Activated CD4-positive, alpha-beta T cell treated with anti-CD3 and anti-CD28 coated beads for 36 hours (primary cell): ENCODE results near the gene TRIM46. TPM values are rescaled to one million over a fixed set of nuclear protein-coding genes. Genes with fewer than 3 reads are reported as not detected.

Source experiments
- ATAC-seq: fragments of 200-7000 bp; cut with Tn5 transposase; one replicate; pipeline ENCODE4 v1.10.0; 2021; ENCODE audit warnings: mild to moderate bottlenecking, moderate library complexity
- CTCF ChIA-PET: fragments of 350-600 bp; sonication (Branson Sonifier 250); formaldehyde crosslinking; loops from one replicate; lab custom pipeline; 2021; ENCODE audit warnings: antibody characterized with exemption; lab: Charles Lee
- POLR2A ChIA-PET: fragments of 350-600 bp; sonication (Branson Sonifier 250); formaldehyde crosslinking; loops from one replicate; lab custom pipeline; 2021; ENCODE audit warnings: antibody characterized with exemption, inconsistent platforms; lab: Charles Lee
- DNase-seq: peaks from one replicate; pipeline ENCODE4 v3.0.0-alpha.2; 2020
- H3K27ac Mint-ChIP-seq: one replicate; pipeline ENCODE4 v1.8.0; 2021; ENCODE audit warnings: mixed read lengths
- H3K27me3 Mint-ChIP-seq: one replicate; pipeline ENCODE4 v1.8.0; 2021; ENCODE audit warnings: mixed read lengths
- H3K36me3 Mint-ChIP-seq: one replicate; pipeline ENCODE4 v1.8.0; 2021; ENCODE audit warnings: low read depth, mixed read lengths
- H3K4me1 Mint-ChIP-seq: one replicate; pipeline ENCODE4 v1.8.0; 2021; ENCODE audit warnings: mixed read lengths
- H3K4me3 Mint-ChIP-seq: one replicate; pipeline ENCODE4 v1.8.0; 2021; ENCODE audit warnings: mild to moderate bottlenecking, moderate library complexity, mixed read lengths
- H3K9me3 Mint-ChIP-seq: one replicate; pipeline ENCODE4 v1.8.0; 2021; ENCODE audit warnings: low read depth, mixed read lengths
- intact Hi-C, 2 experiments: fragments of 100-400 bp; cut with DNase I in 1 of 2; cut with micrococcal nuclease in 1 of 2; formaldehyde crosslinking; loops; one replicate each; pipeline versions ENCODE4 v1.14.2 to v1.15.1; 2022 to 2024; cut with DNase I, micrococcal nuclease
- total RNA-seq, 2 experiments: library from RNA; stranded (reverse); gene quantifications; one replicate each; pipeline ENCODE4 v1.2.3, GENCODE V29; 2021

Gene TRIM46
- total RNA-seq, 2 experiments from 2014 or later = 6.3 to 6.9 TPM

- POLR2A ChIA-PET = no interaction called here
- intact Hi-C loops = no loop called here
These were observed 4.9 kb downstream of the TRIM46 start for GRCh38 chr1:155178441-155179111.

GRCh38 chr1:155179112-155180031 is 5.7 kb downstream of the TRIM46 start:
- ChIA-PET POLR2A (no interaction called here), CTCF (interaction anchor here (0.8 to 2.0 kb wide), 3 partner anchors 13 to 71 kb away, joined by 3 to 7 read pairs (median 4); no protein-coding TSS in a partner anchor)
- no peak overlapping the region for H3K4me3 Mint-ChIP-seq
- H3K27ac Mint-ChIP-seq = no peak overlapping the region
- DNase-seq (peak; percentile 4), ATAC-seq (no peak)
- no peaks in the 10 kb centered on the region for H3K9me3 Mint-ChIP-seq
- H3K36me3 Mint-ChIP-seq = peaks cover 21% of the 10 kb centered on the region
- H3K4me1 Mint-ChIP-seq = peaks cover 25% of the 10 kb centered on the region
- intact Hi-C loops = no loop called here
- H3K27me3 Mint-ChIP-seq = no peaks in the 10 kb centered on the region

More at GRCh38 chr1:155178441-155179111, 4.9 kb downstream of the TRIM46 start:
- H3K4me1 Mint-ChIP-seq = peaks cover 31% of the 10 kb centered on the region
- CTCF ChIA-PET = interaction anchor here (0.6 to 2.0 kb wide), 7 partner anchors 11 to 142 kb away, joined by 3 to 20 read pairs (median 4); partner anchors contain the start of gene RUSC1
- no peak overlapping the region for H3K27ac Mint-ChIP-seq
- ATAC-seq (no peak), DNase-seq (peak; percentile 5)
- H3K9me3 Mint-ChIP-seq = no peaks in the 10 kb centered on the region
- no peaks in the 10 kb centered on the region for H3K27me3 Mint-ChIP-seq
- H3K4me3 Mint-ChIP-seq = no peak overlapping the region
- H3K36me3 Mint-ChIP-seq = peaks cover 21% of the 10 kb centered on the region

- Mint-ChIP-seq H3K9me3 (no peaks in the 10 kb centered on the region), H3K36me3 (peaks cover 21% of the 10 kb centered on the region), H3K27me3 (no peaks in the 10 kb centered on the region), H3K27ac (no peak overlapping the region), H3K4me3 (no peak overlapping the region), H3K4me1 (peaks cover 6% of the 10 kb centered on the region)
- ATAC-seq = no peak
- no peak for DNase-seq
- POLR2A ChIA-PET = no interaction called here
- CTCF ChIA-PET = no interaction called here
- intact Hi-C loops = no loop called here
These were observed 7.9 kb downstream of the TRIM46 start for GRCh38 chr1:155181371-155182051.

GRCh38 chr1:155182052-155182550 is 8.5 kb downstream of the TRIM46 start:
- Mint-ChIP-seq H3K4me3 (no peak overlapping the region), H3K27ac (no peak overlapping the region), H3K9me3 (no peaks in the 10 kb centered on the region), H3K27me3 (no peaks in the 10 kb centered on the region), H3K36me3 (peaks cover 16% of the 10 kb centered on the region), H3K4me1 (peaks cover under 1% of the 10 kb centered on the region)
- DNase-seq (no peak), ATAC-seq (no peak)
- POLR2A ChIA-PET = no interaction called here
- CTCF ChIA-PET = no interaction called here
- intact Hi-C loops = no loop called here

- ATAC-seq (no peak), DNase-seq (no peak)
- Mint-ChIP-seq H3K36me3 (peaks cover 13% of the 10 kb centered on the region), H3K9me3 (no peaks in the 10 kb centered on the region), H3K27ac (no peak overlapping the region), H3K4me3 (no peak overlapping the region), H3K27me3 (no peaks in the 10 kb centered on the region), H3K4me1 (peaks cover 3% of the 10 kb centered on the region)
- intact Hi-C loops = no loop called here
- CTCF ChIA-PET = interaction anchor here (0.9 kb wide), 1 partner anchor 11 kb away, joined by 3 read pairs; the partner anchor contains the start of gene KRTCAP2
- POLR2A ChIA-PET = interaction anchor here (0.7 kb wide), 1 partner anchor 375 kb away, joined by 3 read pairs; no protein-coding TSS in a partner anchor
These were observed 10.1 kb downstream of the TRIM46 start for GRCh38 chr1:155183775-155184221.

- no peak overlapping the region for H3K27ac Mint-ChIP-seq
- intact Hi-C loops = no loop called here
- CTCF ChIA-PET = interaction anchor here (0.9 kb wide), 1 partner anchor 11 kb away, joined by 3 read pairs; the partner anchor contains the start of gene KRTCAP2
These were observed 10.7 kb downstream of the TRIM46 start for GRCh38 chr1:155184351-155184811.

GRCh38 chr1:155184835-155185782 is 11.5 kb downstream of the TRIM46 start:
- H3K4me3 Mint-ChIP-seq = no peak overlapping the region
- H3K27ac Mint-ChIP-seq = no peak overlapping the region
- DNase-seq (no peak), ATAC-seq (no peak)
- CTCF ChIA-PET = interaction anchor here (0.7 to 1.4 kb wide), 2 partner anchors 9 to 12 kb away, joined by 3 to 7 read pairs; partner anchors contain the start of gene KRTCAP2
- no peaks in the 10 kb centered on the region for H3K27me3 Mint-ChIP-seq
- H3K9me3 Mint-ChIP-seq = no peaks in the 10 kb centered on the region
- POLR2A ChIA-PET = no interaction called here
- peaks cover 3% of the 10 kb centered on the region for H3K4me1 Mint-ChIP-seq
- intact Hi-C loops = no loop called here
- H3K36me3 Mint-ChIP-seq = peaks cover 3% of the 10 kb centered on the region

More at GRCh38 chr1:155184351-155184811, 10.7 kb downstream of the TRIM46 start:
- Mint-ChIP-seq H3K9me3 (no peaks in the 10 kb centered on the region), H3K4me3 (no peak overlapping the region), H3K27me3 (no peaks in the 10 kb centered on the region), H3K4me1 (peaks cover 3% of the 10 kb centered on the region), H3K36me3 (peaks cover 7% of the 10 kb centered on the region)
- no peak for ATAC-seq
- POLR2A ChIA-PET = interaction anchor here (0.7 kb wide), 1 partner anchor 375 kb away, joined by 3 read pairs; no protein-coding TSS in a partner anchor
- no peak for DNase-seq

GRCh38 chr1:155185783-155186066 is 12.1 kb downstream of the TRIM46 start:
- no peaks in the 10 kb centered on the region for H3K9me3 Mint-ChIP-seq
- H3K4me3 Mint-ChIP-seq = no peak overlapping the region
- POLR2A ChIA-PET = no interaction called here
- H3K27ac Mint-ChIP-seq = no peak overlapping the region
- intact Hi-C loops = no loop called here
- DNase-seq (no peak), ATAC-seq (no peak)
- CTCF ChIA-PET = interaction anchor here (1.4 kb wide), 1 partner anchor 8 kb away, joined by 7 read pairs; no protein-coding TSS in a partner anchor
- H3K36me3 Mint-ChIP-seq = peaks cover 2% of the 10 kb centered on the region
- no peaks in the 10 kb centered on the region for H3K27me3 Mint-ChIP-seq
- H3K4me1 Mint-ChIP-seq = peaks cover 3% of the 10 kb centered on the region

GRCh38 chr1:155186067-155186793 is 12.6 kb downstream of the TRIM46 start:
- Mint-ChIP-seq H3K36me3 (peaks cover under 1% of the 10 kb centered on the region), H3K27me3 (no peaks in the 10 kb centered on the region), H3K4me1 (peaks cover 3% of the 10 kb centered on the region), H3K4me3 (no peak overlapping the region), H3K9me3 (no peaks in the 10 kb centered on the region), H3K27ac (no peak overlapping the region)
- CTCF ChIA-PET = interaction anchor here (0.8 to 1.4 kb wide), 2 partner anchors 8 to 64 kb away, joined by 4 to 7 read pairs; no protein-coding TSS in a partner anchor
- intact Hi-C loops = no loop called here
- no peak for DNase-seq
- POLR2A ChIA-PET = no interaction called here
- ATAC-seq = no peak
